ENCODE results near the gene USP48. TPM values are rescaled to one million over a fixed set of nuclear protein-coding genes. Genes with fewer than 3 reads are reported as not detected.
A peak's percentile ranks its signal among the peaks of the same experiment; 100 is the strongest.
"Not testable (repeated sequence)": the region's sequence is repeated elsewhere in the genome, so short reads cannot be mapped to it uniquely, and the experiment has no call there.

Gene USP48
- total RNA-seq, 1 donor from 2014 or later, result 54.5 TPM

GRCh38 chr1:21782349-21782867 is 541 bp downstream of the USP48 start:
- peak overlapping the region; percentile 81 for H3K4me3 Mint-ChIP-seq (ENCODE audit: unreplicated experiment)
- H3K27me3 Mint-ChIP-seq (ENCODE audit: low read depth), result no peaks in the 10 kb centered on the region
- no peak for DNase-seq (ENCODE audit: low spot score)
- H3K4me1 Mint-ChIP-seq (ENCODE audit: low read depth), result peaks cover 31% of the 10 kb centered on the region
- peak overlapping the region; percentile 100 for H3K27ac Mint-ChIP-seq (ENCODE audit: unreplicated experiment)
- TF ChIP-seq CTCF (IDR thresholded peaks at IDR 0.05), result peak; percentile 74
- peaks cover 1% of the 10 kb centered on the region for H3K9me3 Mint-ChIP-seq (ENCODE audit: low read depth)
- H3K36me3 Mint-ChIP-seq (ENCODE audit: low read depth), result no peaks in the 10 kb centered on the region

GRCh38 chr1:21781815-21782348 is 1.1 kb downstream of the USP48 start:
- TF ChIP-seq CTCF (IDR thresholded peaks at IDR 0.05), result no peak
- no peak for DNase-seq (ENCODE audit: low spot score)

GRCh38 chr1:21779613-21780521 is 3.1 kb downstream of the USP48 start:
- peaks cover 38% of the 10 kb centered on the region for H3K4me1 Mint-ChIP-seq (ENCODE audit: low read depth)
- H3K27ac Mint-ChIP-seq (ENCODE audit: unreplicated experiment), result peak overlapping the region; percentile 55
- peaks cover 2% of the 10 kb centered on the region for H3K36me3 Mint-ChIP-seq (ENCODE audit: low read depth)
- peaks cover 4% of the 10 kb centered on the region for H3K9me3 Mint-ChIP-seq (ENCODE audit: low read depth)
- no peak for TF ChIP-seq CTCF (IDR thresholded peaks at IDR 0.05)
- no peaks in the 10 kb centered on the region for H3K27me3 Mint-ChIP-seq (ENCODE audit: low read depth)
- peak overlapping the region; percentile 20 for H3K4me3 Mint-ChIP-seq (ENCODE audit: unreplicated experiment)
- DNase-seq (ENCODE audit: low spot score), result no peak

More at GRCh38 chr1:21781815-21782348, 1.1 kb downstream of the USP48 start:
- H3K36me3 Mint-ChIP-seq (ENCODE audit: low read depth), result no peaks in the 10 kb centered on the region
- peaks cover 31% of the 10 kb centered on the region for H3K4me1 Mint-ChIP-seq (ENCODE audit: low read depth)
- H3K4me3 Mint-ChIP-seq (ENCODE audit: unreplicated experiment), result peak overlapping the region; percentile 81
- peak overlapping the region; percentile 100 for H3K27ac Mint-ChIP-seq (ENCODE audit: unreplicated experiment)
- peaks cover 4% of the 10 kb centered on the region for H3K9me3 Mint-ChIP-seq (ENCODE audit: low read depth)
- H3K27me3 Mint-ChIP-seq (ENCODE audit: low read depth), result no peaks in the 10 kb centered on the region

- H3K36me3 Mint-ChIP-seq (ENCODE audit: low read depth), result peaks cover 2% of the 10 kb centered on the region
- no peak overlapping the region for H3K4me3 Mint-ChIP-seq (ENCODE audit: unreplicated experiment)
- H3K4me1 Mint-ChIP-seq (ENCODE audit: low read depth), result peaks cover 36% of the 10 kb centered on the region
- TF ChIP-seq CTCF (IDR thresholded peaks at IDR 0.05), result no peak
- H3K27ac Mint-ChIP-seq (ENCODE audit: unreplicated experiment), result no peak overlapping the region
- H3K9me3 Mint-ChIP-seq (ENCODE audit: low read depth), result peaks cover 4% of the 10 kb centered on the region
- H3K27me3 Mint-ChIP-seq (ENCODE audit: low read depth), result no peaks in the 10 kb centered on the region
- no peak for DNase-seq (ENCODE audit: low spot score)
These were observed 4.6 kb downstream of the USP48 start for GRCh38 chr1:21778405-21778727.

- not testable (repeated sequence) for H3K27ac Mint-ChIP-seq (ENCODE audit: unreplicated experiment)
- peaks cover 36% of the 10 kb centered on the region for H3K4me1 Mint-ChIP-seq (ENCODE audit: low read depth)
These were observed 6.0 kb downstream of the USP48 start for GRCh38 chr1:21776925-21777324.

More at GRCh38 chr1:21776925-21777324, 6.0 kb downstream of the USP48 start:
- not testable (repeated sequence) for H3K9me3 Mint-ChIP-seq (ENCODE audit: low read depth); H3K4me3 Mint-ChIP-seq (ENCODE audit: unreplicated experiment); DNase-seq (ENCODE audit: low spot score); H3K36me3 Mint-ChIP-seq (ENCODE audit: low read depth); H3K27me3 Mint-ChIP-seq (ENCODE audit: low read depth)

Measured in chondrocyte (in vitro differentiated cells).